Fibroblast of gingiva (primary cell): ENCODE data around the gene KCNMA1.

Experiments
- DNase-seq: peaks from one replicate; pipeline ENCODE4 v3.0.0-alpha.2; 2011; ENCODE audit warnings: low read depth

The KCNMA1 gene

GRCh38 chr10:77016278-77016815 is 621.3 kb downstream of the KCNMA1 start:
- DNase-seq: no peak

DNA sequence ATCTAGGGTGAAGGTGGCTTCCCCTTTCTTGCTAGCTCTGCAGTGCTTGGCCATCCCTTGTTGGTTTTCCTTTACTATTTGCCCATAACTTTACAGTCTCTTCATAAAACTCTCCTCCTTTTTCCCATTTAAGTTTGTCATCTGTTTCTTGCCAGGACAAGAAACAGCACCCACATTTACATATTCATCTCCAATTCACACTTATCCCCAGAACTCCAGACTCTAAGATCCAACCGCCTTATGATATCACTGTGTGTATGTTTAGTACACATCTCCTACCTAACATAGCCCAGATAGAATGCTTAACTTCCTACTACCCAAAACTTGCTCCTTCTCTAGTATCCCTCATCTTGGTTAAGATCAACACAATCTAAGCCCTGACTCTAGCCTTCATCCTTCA is 622.2 kb downstream of the KCNMA1 start:
- DNase-seq: no peak

DNA sequence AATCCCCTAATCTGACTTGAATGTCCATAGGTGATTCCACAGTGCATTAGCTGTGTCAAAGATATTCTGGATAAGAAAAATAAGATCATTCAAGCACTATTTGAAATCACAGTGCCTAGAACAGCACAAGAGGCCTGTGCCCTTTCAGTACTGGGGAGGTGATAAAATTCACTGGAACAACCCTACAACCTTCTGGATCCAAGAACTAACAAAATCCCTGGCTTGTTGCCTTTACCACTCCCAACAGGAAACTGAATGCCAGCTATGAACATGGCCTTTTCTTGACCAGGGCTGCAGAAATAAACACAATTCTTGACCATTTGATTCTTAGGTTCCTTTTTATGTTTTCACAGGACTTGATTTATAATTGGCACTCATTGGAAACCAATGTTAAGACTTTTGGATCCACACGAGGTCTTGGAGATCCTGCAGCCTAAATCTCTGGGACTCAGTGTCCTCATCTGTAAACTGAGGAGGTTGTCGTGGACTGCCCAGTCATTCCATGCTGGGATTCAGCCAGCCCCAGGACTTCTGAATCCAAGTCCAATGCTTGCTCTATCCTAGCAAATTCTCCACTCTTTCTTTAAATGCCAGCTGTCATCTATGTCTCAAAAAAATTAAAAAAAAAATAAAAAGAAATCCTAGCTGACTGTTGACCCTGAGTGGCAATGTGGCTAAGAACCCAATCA is 624.7 kb downstream of the KCNMA1 start:
- peak; percentile 72 for DNase-seq

GRCh38 chr10:77011874-77012811 is 625.5 kb downstream of the KCNMA1 start:
- DNase-seq: peak; percentile 98

DNA sequence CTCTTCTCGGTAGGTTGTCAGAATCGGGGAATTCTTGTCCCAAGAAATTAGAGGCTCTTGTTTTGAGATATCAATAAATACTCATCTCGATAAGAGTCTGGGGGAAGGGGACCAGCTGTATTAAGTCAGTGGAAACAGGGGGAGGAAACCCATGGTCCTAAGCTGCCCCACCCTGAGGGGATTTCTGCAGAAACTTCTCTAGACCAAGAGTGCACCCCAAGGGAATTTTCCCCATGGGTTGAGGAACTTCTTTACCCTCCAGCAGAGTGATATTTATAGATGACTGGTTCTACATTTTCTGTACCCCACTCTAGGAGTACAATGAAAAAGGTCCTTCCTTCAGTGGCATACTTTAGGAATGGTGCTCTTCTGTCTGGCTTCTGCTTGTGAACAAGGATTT is 627.2 kb downstream of the KCNMA1 start:
- DNase-seq: no peak

- no peak for DNase-seq
These were observed 629.8 kb downstream of the KCNMA1 start for GRCh38 chr10:77007834-77008233.

- DNase-seq: peak; percentile 34
These were observed 630.6 kb downstream of the KCNMA1 start for GRCh38 chr10:77006836-77007511.

DNA sequence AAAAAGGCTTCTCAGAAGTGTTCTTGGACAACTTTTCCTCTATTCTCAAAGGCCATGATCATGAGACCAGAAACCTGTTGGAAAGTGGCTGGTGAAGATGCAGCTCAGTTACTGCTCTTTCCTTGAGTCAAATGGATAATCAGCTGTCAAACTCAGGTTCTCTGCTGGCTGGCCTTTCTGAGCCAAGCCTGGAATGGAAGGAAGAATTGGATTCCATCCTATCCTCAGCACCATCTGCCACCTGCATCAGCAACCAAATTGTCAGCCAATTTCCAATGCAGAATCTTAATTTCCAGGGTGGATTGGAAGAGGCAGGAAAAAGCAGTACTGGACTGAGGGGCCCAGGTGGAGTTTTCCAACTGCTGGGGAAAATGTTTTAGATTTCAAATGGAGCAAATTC is 631.7 kb downstream of the KCNMA1 start:
- DNase-seq: no peak

DNA sequence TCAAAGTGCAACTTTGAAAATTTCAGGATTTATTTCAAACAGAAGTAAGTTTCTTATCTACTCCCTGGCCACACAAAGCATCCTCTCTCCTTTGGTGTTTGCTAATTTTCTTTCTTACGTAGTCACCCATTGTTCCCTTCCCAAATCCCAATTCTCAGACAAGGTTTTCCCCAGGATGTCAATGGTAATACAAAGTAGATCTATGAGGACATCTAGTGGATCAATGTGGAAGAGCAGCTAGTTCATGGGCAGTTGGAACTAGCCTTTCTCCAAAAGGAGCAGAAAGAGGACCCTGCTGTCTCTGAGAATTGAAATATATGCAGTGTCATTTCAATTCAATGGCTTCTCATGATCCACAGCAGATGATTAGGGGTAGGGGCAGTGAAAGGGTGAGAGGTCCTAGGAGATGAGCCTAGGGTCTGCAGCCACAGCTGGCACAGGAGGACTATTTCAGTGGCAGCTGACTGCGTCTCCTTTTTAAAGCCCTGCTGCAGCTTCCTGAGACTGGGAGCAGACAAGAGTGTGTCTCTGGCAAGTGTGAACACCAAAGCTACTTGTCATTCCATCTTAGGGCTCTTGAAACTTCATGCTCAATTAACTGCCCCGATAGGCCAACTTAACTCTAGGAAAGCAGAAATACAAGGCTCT is 632.6 kb downstream of the KCNMA1 start:
- DNase-seq: peak; percentile 80

- DNase-seq: no peak
These were observed 634.7 kb downstream of the KCNMA1 start for GRCh38 chr10:77002872-77003271.

GRCh38 chr10:77001206-77001605 is 636.4 kb downstream of the KCNMA1 start:
- no peak for DNase-seq

DNA sequence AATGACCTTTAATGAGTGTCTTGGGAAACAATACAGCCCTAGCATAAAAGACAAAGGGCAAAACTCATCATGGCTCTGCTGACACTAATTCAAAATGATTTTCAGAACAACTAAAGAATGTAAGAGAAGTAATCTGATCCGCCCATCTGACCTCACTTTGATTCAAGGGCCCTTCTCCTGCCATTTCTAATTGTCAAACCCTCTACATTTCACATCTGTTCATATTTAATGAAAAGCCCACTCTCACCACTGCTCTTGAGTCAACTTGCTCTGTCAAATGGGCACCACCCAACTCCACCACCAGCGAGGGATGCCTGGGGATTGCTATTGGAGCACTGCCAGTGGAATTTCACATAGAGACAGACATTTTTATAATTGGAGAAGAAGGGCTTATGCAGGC is 639.2 kb downstream of the KCNMA1 start:
- peak; percentile 90 for DNase-seq

DNA sequence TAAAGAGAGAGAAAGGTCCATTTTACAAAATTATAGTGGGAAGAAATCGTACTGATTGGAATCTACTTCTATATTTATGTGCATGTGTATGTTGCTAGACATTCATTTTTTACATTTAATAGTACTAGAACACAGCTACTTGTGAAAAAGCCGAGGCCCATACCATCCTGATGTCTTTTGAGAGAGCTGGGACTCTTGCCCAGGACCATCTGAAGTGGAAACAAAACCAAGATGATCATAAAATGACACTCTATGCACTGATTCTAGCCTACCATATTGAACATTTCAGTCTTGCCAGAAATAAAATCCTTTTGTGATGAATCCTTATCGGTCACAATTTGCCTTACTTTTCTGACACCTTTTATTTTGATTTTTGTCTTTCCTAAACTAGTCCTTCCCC is 640.0 kb downstream of the KCNMA1 start:
- DNase-seq: no peak

DNA sequence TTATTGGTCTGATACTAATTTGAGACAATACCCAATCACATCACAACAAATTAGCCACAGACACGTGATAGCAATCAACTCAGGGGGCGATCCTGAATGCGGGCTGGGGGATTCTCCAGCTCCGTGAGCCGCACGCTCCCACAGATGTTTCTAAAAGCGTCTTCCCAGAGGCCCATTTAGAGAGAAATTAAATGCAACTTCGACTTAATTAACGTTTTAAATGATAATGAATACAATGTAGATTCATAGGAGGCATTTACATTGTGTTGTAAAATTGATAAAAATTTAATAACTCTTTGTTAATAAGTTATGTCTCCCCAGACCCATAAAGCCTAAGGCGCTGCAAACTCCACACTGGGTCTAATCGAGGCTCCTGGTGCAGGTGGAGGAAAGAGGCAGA is 642.6 kb downstream of the KCNMA1 start:
- no peak for DNase-seq

- DNase-seq: no peak
These were observed 644.4 kb downstream of the KCNMA1 start for GRCh38 chr10:76993213-76993612.

GRCh38 chr10:76992467-76992866 is 645.1 kb downstream of the KCNMA1 start:
- no peak for DNase-seq

DNA sequence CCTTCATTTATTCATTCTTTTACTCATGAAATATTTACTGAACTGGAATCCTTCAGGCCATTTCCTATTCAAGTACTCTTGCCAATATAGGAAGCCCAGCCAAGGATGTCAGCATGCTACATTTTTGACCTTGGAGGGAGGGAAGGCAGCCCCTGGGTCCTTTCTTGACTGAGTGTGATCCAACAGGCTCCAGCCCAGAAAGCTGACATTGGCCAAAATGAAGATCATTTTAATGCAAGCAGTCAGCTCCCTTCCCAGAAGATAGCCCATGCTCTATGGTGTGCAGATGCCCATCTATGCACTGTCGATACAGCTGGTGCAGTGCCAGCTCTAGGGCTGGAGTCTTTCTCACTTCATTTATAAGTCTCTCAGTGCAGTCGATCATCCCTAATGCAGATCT is 646.0 kb downstream of the KCNMA1 start:
- DNase-seq: peak; percentile 80

GRCh38 chr10:76990561-76990960 is 647.0 kb downstream of the KCNMA1 start:
- DNase-seq: no peak

DNA sequence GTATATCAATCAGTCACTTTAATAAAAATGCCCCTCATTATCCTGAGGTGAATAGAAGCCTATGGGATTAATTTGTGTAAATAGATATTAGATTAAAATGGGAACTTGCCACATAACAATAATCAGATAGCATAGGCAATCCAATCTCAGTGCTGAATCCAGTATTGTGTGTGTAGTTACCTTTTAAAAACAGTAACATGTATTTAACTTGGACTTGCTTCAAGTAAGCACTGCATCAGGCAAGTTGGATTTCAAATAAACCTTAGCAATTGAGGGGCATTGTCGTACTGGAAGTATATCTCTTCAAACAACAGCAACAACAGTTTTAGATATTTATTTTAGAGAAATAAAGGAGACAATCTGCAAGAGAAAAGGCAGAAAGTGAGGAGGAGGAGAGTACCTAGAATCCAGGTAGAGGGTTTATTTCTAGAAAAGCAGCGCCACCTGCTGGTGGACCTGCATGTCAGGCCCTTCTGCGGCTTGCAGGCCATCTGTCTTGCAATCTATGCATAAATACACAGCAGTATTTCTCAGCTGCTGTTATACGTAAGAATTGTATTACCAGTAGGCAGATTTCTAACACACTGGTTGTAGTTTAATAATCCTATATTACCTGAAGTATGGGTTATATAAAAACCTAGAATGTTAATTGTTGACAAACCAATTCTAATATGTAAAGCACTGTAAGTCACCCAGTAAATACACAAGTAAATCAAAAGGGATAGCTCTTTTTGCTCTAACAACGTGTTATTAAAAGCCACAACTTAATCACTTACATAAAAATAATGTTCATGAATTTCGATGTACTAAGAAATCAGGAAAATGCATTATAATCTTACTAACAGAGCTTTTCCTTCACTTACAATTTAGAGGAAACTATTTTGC is 652.8 kb downstream of the KCNMA1 start:
- peak; percentile 75 for DNase-seq

DNA sequence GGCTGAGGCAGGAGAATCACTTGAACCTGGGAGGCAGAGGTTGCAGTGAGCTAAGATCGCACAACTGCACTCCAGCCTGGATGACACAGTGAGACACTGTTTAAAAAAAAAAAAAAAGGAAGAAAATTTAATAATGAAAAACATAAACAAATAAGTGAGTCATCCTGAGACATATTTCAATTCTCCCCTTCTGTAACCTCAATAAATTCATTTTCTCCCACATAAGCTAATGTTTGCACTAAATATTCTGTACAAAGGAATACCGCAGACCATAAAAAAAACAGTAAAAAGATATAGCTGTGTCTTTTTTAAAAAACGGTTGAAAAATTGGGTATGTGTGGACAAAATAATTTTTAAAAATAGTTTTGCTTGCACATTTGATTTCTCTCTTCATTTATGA is 654.0 kb downstream of the KCNMA1 start:
- no peak for DNase-seq

GRCh38 chr10:76982671-76983070 is 654.9 kb downstream of the KCNMA1 start:
- no peak for DNase-seq
